Activated CD8-positive, alpha-beta memory T cell treated with anti-CD3 and anti-CD28 coated beads, Interleukin-2, amount 10 ng/mL, durations not matched to agents 7 days and 5 days (primary cell): ENCODE measurements around the gene TSHZ1. TPM values are rescaled to one million over a fixed set of nuclear protein-coding genes. Genes with fewer than 3 reads are reported as not detected.
"Not testable (repeated sequence)": the region's sequence is repeated elsewhere in the genome, so short reads cannot be mapped to it uniquely, and the experiment has no call there.

Experiments used
- ATAC-seq: fragments of 150-1000 bp; cut with Tn5 transposase; one replicate; pipeline ENCODE4 v1.10.0; 2021; ENCODE audit warnings: moderate library complexity
- CTCF ChIA-PET: fragments of 350-600 bp; sonication (Branson Sonifier 250); formaldehyde crosslinking; loops from one replicate; lab custom pipeline; 2021; ENCODE audit warnings: antibody characterized with exemption; lab: Charles Lee
- DNase-seq: peaks from one replicate; pipeline ENCODE4 v3.0.0-alpha.2; 2020
- H3K27ac Mint-ChIP-seq: one replicate; pipeline ENCODE4 v1.8.0; 2021; ENCODE audit warnings: mild to moderate bottlenecking, mixed read lengths
- H3K27me3 Mint-ChIP-seq: one replicate; pipeline ENCODE4 v1.8.0; 2021; ENCODE audit warnings: mixed read lengths
- H3K36me3 Mint-ChIP-seq: one replicate; pipeline ENCODE4 v1.8.0; 2021; ENCODE audit warnings: mild to moderate bottlenecking, mixed read lengths
- H3K4me1 Mint-ChIP-seq: one replicate; pipeline ENCODE4 v1.8.0; 2021; ENCODE audit warnings: mixed read lengths
- H3K4me3 Mint-ChIP-seq: one replicate; pipeline ENCODE4 v1.8.0; 2021; ENCODE audit warnings: mild to moderate bottlenecking, moderate library complexity, mixed read lengths
- H3K9me3 Mint-ChIP-seq: one replicate; pipeline ENCODE4 v1.8.0; 2022; ENCODE audit warnings: low read depth, mixed read lengths
- total RNA-seq, 2 experiments: library from RNA; stranded (reverse); gene quantifications; one replicate each; pipeline ENCODE4 v1.2.3, GENCODE V29; 2021

The TSHZ1 gene
- total RNA-seq, 2 experiments from 2014 or later = 13.8 to 20.4 TPM

GRCh38 chr18:75319905-75320304 lies 109.3 kb downstream of the TSHZ1 start:
- H3K36me3 Mint-ChIP-seq = no peaks in the 10 kb centered on the region
- no peak overlapping the region for H3K27ac Mint-ChIP-seq
- ATAC-seq (no peak), DNase-seq (no peak)
- peaks cover 6% of the 10 kb centered on the region for H3K27me3 Mint-ChIP-seq
- no peaks in the 10 kb centered on the region for H3K4me1 Mint-ChIP-seq
- H3K4me3 Mint-ChIP-seq = no peak overlapping the region
- CTCF ChIA-PET = no interaction called here
- H3K9me3 Mint-ChIP-seq = no peaks in the 10 kb centered on the region

GRCh38 chr18:75320506-75320905 lies 109.9 kb downstream of the TSHZ1 start:
- Mint-ChIP-seq H3K36me3 (no peaks in the 10 kb centered on the region), H3K27ac (no peak overlapping the region), H3K27me3 (peaks cover 12% of the 10 kb centered on the region), H3K9me3 (peaks cover 2% of the 10 kb centered on the region), H3K4me3 (no peak overlapping the region), H3K4me1 (no peaks in the 10 kb centered on the region)
- ATAC-seq = no peak
- DNase-seq = no peak
- CTCF ChIA-PET = no interaction called here

- DNase-seq (no peak), ATAC-seq (no peak)
- no peaks in the 10 kb centered on the region for H3K4me1 Mint-ChIP-seq
- peaks cover 16% of the 10 kb centered on the region for H3K27me3 Mint-ChIP-seq
- H3K4me3 Mint-ChIP-seq = no peak overlapping the region
- CTCF ChIA-PET = no interaction called here
- H3K36me3 Mint-ChIP-seq = no peaks in the 10 kb centered on the region
- peaks cover 2% of the 10 kb centered on the region for H3K9me3 Mint-ChIP-seq
- no peak overlapping the region for H3K27ac Mint-ChIP-seq
Observed at GRCh38 chr18:75321431-75321830, 110.8 kb downstream of the TSHZ1 start.

- no peaks in the 10 kb centered on the region for H3K36me3 Mint-ChIP-seq
- ATAC-seq (no peak), DNase-seq (no peak)
Observed at GRCh38 chr18:75322206-75322605, 111.6 kb downstream of the TSHZ1 start.

GRCh38 chr18:75323821-75324585 lies 113.4 kb downstream of the TSHZ1 start:
- Mint-ChIP-seq H3K27me3 (peaks cover 20% of the 10 kb centered on the region), H3K9me3 (peaks cover 7% of the 10 kb centered on the region), H3K27ac (no peak overlapping the region), H3K4me1 (no peaks in the 10 kb centered on the region), H3K36me3 (no peaks in the 10 kb centered on the region), H3K4me3 (no peak overlapping the region)
- CTCF ChIA-PET = no interaction called here
- no peak for ATAC-seq
- no peak for DNase-seq

More at GRCh38 chr18:75322206-75322605, 111.6 kb downstream of the TSHZ1 start:
- peaks cover 20% of the 10 kb centered on the region for H3K27me3 Mint-ChIP-seq
- H3K27ac Mint-ChIP-seq = no peak overlapping the region
- CTCF ChIA-PET = no interaction called here
- H3K4me1 Mint-ChIP-seq = no peaks in the 10 kb centered on the region
- peaks cover 2% of the 10 kb centered on the region for H3K9me3 Mint-ChIP-seq
- H3K4me3 Mint-ChIP-seq = no peak overlapping the region

DNA sequence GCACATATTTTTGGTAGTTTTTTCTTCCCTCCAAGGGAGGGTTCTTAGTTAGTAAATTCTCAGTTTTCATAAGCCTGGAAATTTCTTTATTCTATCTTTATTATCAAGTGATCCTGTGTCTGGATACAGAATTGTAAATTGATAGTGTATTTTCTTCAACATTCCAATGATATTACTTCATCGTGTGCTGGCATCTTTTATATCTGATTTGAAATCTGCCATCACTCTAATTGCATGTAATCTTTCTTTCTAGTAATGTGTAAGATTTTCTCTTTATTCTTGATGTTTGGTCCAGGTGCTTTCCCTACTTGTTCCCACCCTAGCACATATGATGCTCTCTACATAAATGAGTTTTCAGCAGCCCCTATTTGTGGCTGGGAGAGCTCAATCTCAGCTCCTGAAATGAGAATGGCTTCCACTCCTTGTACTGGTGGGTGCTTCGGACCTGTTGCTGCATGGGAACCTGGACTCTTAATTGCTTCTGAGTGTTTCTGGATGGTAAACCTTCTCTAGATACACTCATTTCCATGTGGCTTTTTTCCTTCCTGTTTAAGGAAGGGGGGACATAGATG lies 114.2 kb downstream of the TSHZ1 start:
- DNase-seq = no peak
- Mint-ChIP-seq H3K4me3 (no peak overlapping the region), H3K27ac (no peak overlapping the region), H3K9me3 (peaks cover 7% of the 10 kb centered on the region), H3K27me3 (peaks cover 20% of the 10 kb centered on the region), H3K36me3 (no peaks in the 10 kb centered on the region), H3K4me1 (no peaks in the 10 kb centered on the region)
- CTCF ChIA-PET = no interaction called here
- ATAC-seq = no peak

DNA sequence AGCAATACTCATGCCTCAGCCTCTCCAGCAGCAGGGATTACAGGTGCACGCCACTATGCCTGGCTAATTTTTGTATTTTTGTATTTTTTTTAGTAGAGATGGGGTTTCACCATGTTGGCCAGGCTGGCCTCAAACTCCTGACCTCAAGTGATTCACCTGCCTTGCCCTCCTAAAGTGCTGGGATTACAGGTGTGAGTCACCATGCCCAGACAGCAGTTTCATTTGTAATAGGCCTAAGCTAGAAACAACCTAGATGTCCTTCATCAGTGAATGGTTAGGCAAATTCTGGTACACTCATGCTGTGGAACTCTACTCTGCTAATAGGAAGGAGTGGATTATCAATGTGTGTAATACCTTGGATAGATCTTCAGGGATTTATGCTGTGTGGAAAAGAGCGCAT lies 119.2 kb downstream of the TSHZ1 start:
- H3K27ac Mint-ChIP-seq, H3K4me3 Mint-ChIP-seq, ATAC-seq, H3K9me3 Mint-ChIP-seq, CTCF ChIA-PET, DNase-seq, H3K36me3 Mint-ChIP-seq, H3K4me1 Mint-ChIP-seq: not testable (repeated sequence)
- peaks cover 17% of the 10 kb centered on the region for H3K27me3 Mint-ChIP-seq

- ATAC-seq = no peak
- Mint-ChIP-seq H3K27ac (no peak overlapping the region), H3K9me3 (peaks cover 6% of the 10 kb centered on the region), H3K36me3 (no peaks in the 10 kb centered on the region), H3K27me3 (peaks cover 12% of the 10 kb centered on the region), H3K4me1 (no peaks in the 10 kb centered on the region), H3K4me3 (no peak overlapping the region)
- DNase-seq = no peak
- CTCF ChIA-PET = no interaction called here
Observed at GRCh38 chr18:75330308-75330707, 119.7 kb downstream of the TSHZ1 start.

DNA sequence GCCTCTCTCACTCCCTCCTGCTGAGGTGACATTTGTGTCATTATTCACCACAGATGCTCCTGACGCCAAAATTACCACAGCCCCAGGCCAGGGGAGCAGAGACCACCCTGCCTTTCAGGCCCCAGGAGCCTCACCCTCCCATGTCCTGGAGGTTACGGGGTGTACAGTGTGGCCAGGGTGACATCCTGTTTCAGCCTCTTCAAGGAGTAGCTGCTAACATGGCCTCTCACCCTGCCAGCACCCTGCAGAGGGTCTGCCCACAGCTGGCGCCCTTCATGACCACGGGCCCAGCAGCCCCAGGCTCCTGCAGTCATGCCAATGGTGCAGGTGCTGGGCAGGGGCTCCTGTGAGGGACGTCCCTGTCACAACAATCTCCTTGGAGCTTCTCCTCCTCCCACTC lies 124.3 kb downstream of the TSHZ1 start:
- CTCF ChIA-PET = no interaction called here
- Mint-ChIP-seq H3K9me3 (no peaks in the 10 kb centered on the region), H3K27me3 (peaks cover 2% of the 10 kb centered on the region), H3K4me1 (no peaks in the 10 kb centered on the region), H3K27ac (no peak overlapping the region), H3K4me3 (no peak overlapping the region), H3K36me3 (no peaks in the 10 kb centered on the region)
- DNase-seq (no peak), ATAC-seq (no peak)

DNA sequence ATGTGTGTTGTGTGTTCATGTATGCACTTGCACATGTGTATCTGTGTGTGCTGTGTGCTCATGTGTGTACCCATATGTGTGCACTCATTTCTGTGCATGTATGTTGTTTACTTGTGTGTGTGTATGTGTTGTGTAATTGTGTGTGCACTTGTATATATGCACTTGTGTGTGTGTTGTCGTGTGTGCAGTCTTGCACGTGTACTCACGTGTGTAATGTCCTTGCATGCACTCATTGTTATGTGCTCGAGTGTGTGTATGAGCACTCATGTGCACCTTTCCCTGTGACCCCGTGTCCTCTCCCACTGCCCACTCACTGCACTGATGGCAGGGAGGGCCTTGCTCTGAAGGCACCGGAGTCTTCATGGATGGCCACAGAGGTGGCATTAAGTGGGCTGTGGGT lies 124.9 kb downstream of the TSHZ1 start:
- Mint-ChIP-seq H3K9me3 (no peaks in the 10 kb centered on the region), H3K36me3 (no peaks in the 10 kb centered on the region), H3K4me3 (no peak overlapping the region), H3K27ac (no peak overlapping the region), H3K4me1 (no peaks in the 10 kb centered on the region), H3K27me3 (peaks cover 2% of the 10 kb centered on the region)
- no peak for DNase-seq
- CTCF ChIA-PET = interaction anchor here (1.1 kb wide), 1 partner anchor 144 kb away, joined by 3 read pairs; no protein-coding TSS in a partner anchor
- ATAC-seq = no peak

DNA sequence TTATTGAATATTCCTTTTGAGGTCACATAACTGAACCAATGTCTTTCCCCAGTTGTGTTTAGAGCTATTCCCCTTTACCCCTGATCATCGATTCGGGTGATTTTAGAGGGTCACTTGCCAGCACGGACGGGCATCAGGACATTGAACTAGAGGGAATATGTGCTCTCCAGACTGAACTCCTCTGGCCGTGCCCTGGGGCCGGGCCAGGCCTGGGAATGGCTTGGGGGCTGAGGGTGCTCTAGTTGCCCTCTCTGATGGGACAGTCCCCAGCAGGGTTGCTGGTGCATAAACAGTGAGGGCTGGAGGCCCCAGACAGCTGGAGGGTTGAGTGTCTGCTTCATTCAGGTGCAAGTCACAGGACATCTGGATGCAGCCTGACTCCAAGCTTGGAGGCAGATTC lies 126.2 kb downstream of the TSHZ1 start:
- H3K4me1 Mint-ChIP-seq = no peaks in the 10 kb centered on the region
- H3K27me3 Mint-ChIP-seq = no peaks in the 10 kb centered on the region
- H3K36me3 Mint-ChIP-seq = no peaks in the 10 kb centered on the region
- no peaks in the 10 kb centered on the region for H3K9me3 Mint-ChIP-seq
- CTCF ChIA-PET = no interaction called here
- H3K27ac Mint-ChIP-seq = no peak overlapping the region
- H3K4me3 Mint-ChIP-seq = no peak overlapping the region
- no peak for ATAC-seq
- no peak for DNase-seq

DNA sequence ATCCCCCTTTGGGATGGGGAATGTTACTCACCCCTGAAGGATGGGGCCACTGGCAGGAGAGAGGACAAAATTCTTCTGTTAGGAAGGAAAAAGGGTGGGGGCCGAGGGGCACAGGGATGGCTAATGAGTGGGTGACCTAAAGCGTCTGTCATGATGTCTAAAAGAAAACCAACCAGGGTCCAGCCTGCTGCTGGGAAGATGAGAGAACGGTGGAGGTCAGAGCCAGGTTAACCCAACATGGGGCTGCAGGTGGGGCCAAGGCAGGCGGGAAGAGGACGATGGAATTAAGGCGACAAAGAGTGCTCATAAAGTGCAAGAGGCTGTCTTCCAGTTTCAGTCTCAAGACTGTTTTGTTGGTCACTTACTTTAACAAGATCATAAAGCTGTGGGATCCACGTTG lies 126.8 kb downstream of the TSHZ1 start:
- ATAC-seq (no peak), DNase-seq (no peak)
- CTCF ChIA-PET = no interaction called here
- H3K4me3 Mint-ChIP-seq = no peak overlapping the region
- no peaks in the 10 kb centered on the region for H3K4me1 Mint-ChIP-seq
- no peaks in the 10 kb centered on the region for H3K27me3 Mint-ChIP-seq
- no peaks in the 10 kb centered on the region for H3K36me3 Mint-ChIP-seq
- H3K9me3 Mint-ChIP-seq = no peaks in the 10 kb centered on the region
- H3K27ac Mint-ChIP-seq = no peak overlapping the region

DNA sequence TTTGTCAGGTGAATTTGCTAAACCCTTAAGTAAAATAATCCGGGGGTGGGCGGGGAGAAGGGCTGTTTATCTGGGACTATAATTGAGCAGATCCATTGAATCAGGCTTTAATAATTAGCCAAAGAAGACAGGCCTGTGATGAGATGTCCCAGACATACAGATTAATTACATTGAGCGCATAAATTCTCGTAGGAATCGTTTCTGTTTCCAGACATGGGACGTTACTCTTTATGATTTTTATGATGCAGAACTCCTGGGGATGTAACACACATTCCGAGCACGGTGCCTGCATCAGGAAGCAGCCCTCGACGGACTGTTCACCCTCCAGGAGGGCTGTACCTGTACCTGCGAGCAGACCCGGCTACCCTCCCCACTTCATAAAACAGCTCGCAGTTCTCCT lies 128.0 kb downstream of the TSHZ1 start:
- Mint-ChIP-seq H3K4me3 (no peak overlapping the region), H3K36me3 (no peaks in the 10 kb centered on the region), H3K27ac (no peak overlapping the region), H3K9me3 (no peaks in the 10 kb centered on the region), H3K27me3 (no peaks in the 10 kb centered on the region), H3K4me1 (no peaks in the 10 kb centered on the region)
- no peak for DNase-seq
- no peak for ATAC-seq
- CTCF ChIA-PET = no interaction called here
